Activated naive CD4-positive, alpha-beta T cell (primary cell): ENCODE results near the gene PADI4.
A peak's percentile ranks its signal among the peaks of the same experiment; 100 is the strongest.
"Not testable (repeated sequence)": the region's sequence is repeated elsewhere in the genome, so short reads cannot be mapped to it uniquely, and the experiment has no call there.

Experiments
- DNase-seq, 4 experiments: peaks; one replicate each; lab custom pipeline; 2025; lab: John Stamatoyannopoulos, UW

The PADI4 gene

DNA sequence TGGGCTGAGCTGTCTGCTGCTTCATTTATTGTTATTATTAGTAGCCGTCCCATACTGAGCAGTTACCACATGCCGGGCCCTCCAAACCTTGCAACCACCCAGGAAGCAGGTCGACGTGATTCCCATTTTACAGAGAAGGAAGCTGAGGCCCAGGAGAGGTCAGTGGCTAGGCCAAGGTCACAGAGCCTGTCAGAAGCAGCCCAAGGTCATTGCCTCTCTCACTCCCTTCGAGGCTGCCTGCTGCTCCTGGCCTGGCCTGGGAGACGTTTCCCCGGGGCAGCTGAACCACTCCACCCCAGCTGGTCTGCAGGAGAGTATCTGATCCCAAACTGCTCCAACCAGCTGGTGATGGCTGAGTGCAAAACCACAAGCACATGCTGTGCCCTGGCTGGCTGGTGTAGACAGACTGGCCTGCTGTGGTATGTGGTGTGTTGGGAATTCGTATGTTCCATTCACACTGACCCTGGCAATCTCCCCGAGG, 6.5 kb downstream of the PADI4 start:
- no peak for DNase-seq

DNA sequence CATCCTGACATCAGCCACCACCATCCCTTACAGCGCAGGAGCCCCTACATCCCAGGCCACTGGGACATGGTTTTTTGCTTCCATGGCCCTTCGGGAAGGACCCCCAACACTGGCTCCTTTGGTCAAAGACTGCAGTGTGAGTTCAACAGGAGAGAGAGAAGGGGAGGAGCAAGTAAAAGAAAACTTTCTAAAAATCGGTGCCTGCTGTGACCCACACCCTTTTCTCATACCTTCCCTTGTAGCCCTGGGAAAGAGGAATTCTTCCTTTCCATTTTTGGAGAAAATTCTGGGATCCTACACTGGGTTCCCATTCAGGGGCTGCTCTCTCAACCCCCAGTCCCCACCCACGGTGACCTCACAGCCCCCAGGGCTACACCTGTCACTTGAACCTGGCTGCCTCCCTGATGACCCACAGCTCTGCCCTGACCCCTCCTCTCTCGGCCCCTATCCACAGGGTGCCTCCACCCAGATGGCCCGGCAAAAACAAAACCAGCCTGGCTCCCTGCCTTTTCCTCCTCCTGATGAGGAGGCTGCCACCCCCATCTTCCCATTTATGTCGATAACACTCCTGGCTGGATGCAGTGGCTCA, 7.6 kb downstream of the PADI4 start:
- DNase-seq: no peak

DNA sequence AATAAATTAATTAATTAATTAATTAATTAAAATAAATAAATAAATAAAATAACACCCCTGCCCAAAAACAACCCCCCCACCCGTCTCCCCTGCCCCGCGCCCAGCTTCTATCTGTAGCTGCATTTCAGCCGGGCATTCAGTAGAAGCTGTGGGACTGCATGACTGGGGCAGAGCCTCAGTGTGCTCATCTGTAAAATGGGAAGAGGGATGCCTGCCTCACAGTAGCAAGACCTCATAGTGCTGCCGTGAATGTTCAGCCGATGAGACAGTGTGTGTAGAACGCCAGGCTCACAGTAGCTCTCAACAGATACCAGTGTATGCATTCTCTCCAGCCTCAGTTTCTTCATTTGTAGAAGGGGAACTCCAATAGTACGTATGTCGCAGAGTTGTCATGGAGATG, 8.7 kb downstream of the PADI4 start:
- DNase-seq: no peak

DNA sequence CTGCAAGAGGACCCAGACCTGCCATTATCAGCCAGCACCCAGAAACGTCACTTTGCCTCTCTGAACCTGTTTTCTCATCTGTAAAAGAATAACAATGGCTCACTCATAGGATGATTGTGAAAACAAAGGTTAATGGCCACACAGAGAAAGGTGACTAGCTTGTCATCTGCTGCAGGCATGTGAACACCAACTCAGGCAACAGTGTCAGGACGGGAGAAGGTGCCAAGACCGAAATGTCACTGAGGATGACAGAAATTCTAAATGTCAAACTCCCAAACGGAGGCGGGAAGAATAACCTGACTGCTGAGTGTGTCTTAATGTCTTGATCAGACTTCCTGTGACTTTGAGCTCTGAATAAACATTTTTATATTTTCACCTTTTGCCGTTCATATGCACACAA, 10.3 kb downstream of the PADI4 start:
- DNase-seq: no peak

DNA sequence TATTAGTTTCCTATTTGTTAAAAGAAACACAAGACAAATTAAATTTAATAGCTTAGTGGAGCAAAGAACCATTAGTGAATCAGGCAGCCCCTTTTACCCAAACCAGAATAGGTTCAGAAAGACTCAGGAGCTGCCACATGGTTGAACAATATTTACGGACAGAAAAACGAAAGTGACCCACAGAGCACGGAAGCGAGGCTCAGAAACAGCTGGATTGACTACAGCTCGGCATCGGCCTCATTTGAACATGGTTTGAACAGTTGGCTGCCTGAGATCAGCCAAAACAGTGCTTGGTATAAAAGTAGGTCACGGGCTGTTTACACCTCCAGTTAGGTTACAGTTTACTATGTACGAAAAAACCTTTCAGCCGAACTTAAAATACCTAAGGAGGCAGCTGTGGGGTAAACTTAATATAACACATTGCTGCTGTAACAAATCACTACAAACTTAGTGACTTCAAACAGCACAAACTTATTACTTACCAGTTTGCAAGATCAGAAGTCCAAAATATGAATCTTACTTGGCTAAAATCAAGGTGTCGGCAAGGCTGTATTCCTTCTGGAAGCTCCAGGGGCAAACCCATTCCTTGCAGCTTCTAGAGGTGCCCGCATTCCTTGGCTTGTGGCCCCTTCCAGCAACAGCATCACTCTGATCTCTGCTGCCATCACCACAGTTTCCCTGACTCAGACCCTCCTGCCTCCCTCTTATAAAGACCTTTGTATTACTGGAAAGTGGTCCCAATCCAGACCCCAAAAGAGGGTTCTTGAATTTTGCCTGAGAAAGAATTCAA, 11.8 kb downstream of the PADI4 start:
- DNase-seq: no peak

DNA sequence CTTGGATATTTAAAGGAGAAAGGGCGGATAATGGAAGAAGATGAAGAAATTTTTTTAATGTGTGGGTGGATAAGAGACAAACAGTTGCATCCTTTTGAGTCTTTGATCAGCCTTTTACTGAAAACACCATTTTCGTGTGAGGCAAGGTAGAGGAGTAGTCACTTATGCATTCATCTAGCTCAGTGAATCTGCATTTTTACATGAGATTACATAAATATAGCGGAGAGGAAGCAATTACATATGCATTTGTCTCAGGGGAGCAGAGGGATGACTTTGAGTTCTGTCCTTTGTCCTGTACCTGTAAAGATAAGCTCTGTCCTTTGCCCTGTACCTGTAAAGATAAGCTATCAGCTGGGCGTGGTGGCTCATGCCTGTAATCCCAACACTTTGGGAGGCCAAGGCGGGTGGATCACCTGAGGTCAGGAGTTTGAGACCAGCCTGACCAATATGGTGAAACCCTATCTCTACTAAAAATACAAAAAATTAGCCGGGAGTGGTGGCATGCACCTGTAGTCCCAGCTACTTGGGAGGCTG, 13.9 kb downstream of the PADI4 start:
- DNase-seq: not testable (repeated sequence)

DNA sequence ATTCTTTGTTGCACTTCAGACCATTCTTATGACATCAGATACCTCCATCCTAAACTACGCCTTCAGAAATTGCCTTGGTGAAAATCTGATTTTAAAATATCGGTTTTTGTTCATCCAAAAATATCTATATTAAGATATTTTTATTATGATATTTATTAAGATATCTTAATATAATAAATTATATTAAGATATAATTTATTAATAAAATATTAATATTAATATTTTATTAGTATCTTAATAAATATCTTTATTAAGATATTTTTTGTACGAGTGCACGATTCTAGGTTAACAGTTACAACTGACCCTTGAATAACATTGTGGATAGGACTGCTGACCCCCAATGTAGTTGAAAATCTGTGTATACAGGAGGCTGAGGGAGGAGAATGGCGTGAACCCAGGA, 20.9 kb downstream of the PADI4 start:
- DNase-seq: no peak

DNA sequence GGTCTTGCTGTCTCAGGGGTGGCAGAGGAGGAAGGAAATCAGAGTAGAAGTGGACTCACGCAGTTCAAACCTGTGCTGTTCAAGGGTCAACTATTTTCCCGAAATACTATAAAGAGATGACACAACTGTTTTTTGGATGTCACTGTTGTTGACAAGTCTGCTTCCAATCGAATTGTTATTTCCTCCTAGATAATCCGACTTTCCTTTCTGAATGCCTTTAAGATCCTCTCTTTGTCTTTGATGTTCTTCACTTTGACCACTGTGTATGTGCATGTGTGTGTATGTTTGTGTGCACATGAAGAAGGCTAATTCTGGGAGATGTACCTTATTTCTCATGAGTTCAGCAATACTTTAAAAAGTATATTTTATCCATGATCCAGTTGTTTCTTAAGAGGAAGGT, 21.6 kb downstream of the PADI4 start:
- DNase-seq: no peak

DNA sequence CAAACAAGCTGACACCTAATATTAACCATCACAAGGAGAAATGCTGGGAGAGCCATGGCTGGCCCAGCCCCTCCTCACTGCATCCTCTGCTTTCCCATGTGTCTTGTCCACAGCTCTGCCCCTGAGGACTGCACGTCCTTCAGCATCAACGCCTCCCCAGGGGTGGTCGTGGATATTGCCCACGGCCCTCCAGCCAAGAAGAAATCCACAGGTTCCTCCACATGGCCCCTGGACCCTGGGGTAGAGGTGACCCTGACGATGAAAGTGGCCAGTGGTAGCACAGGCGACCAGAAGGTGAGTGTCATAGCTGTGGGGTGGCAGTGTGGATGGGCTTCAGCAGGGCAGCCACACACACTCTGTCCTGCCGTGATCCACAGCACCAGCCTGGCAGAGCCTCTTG, 22.9 kb downstream of the PADI4 start:
- no peak for DNase-seq

DNA sequence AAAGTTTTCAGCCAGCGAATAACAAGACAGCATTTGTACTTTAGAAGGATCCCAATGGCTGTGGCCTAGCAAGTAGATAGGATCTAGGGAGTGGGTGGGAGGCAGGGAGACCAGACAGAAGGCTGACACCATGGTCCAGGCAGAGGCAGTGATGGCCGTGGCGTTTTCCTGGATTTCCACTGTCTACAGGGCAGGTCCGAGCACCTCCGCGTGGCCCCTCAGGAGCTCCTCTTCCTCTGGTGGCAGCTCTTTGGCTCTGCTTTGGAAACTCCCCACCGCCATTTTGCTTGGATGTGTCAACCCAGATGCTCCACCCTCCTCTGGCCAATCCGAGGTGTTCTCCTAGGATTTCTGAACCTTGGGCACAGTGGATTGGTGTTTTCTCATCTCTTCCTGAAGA, 25.1 kb downstream of the PADI4 start:
- DNase-seq: no peak

DNA sequence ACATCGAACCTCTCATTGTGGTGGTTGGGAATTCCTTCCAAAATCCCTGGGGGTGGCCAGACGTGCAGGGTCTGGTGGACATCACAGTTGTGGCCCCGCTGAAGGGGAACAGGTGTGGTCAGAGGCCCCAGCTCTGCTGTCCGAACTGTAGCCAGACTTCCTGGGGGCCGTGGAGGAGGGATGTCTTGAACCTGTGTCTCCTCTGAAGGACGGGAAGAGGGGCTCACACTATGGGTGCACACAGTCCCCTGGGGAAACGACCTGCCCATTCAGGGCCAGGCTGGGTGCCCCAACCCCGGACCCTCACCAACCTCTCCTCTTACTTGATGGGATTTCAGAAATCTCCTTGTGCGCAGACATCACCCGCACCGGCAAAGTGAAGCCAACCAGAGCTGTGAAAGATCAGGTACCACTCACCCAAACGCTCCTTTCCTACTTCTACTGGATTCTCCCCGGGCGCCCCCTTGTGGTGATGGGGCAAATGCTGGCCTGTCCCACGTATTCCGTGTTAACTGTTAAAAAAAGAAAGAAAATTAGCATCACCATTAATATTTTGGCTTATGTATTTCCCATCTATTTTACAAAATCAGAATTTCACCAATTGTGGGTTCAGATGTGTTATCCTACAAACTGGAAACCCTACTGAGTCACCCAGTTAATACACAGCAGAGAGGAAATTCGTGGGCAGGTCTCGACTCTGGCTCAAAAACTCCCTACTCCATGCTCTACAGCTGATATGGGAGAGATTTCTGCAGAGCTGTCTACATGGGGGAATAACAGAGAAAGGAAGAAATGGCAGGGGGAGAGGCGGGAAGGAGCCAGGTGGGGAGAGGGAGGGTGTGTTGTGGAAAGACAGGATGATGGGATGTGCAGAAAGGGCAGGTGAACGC, 28.1 kb downstream of the PADI4 start:
- DNase-seq: peak; percentile 23 to 58 (median 44)

DNA sequence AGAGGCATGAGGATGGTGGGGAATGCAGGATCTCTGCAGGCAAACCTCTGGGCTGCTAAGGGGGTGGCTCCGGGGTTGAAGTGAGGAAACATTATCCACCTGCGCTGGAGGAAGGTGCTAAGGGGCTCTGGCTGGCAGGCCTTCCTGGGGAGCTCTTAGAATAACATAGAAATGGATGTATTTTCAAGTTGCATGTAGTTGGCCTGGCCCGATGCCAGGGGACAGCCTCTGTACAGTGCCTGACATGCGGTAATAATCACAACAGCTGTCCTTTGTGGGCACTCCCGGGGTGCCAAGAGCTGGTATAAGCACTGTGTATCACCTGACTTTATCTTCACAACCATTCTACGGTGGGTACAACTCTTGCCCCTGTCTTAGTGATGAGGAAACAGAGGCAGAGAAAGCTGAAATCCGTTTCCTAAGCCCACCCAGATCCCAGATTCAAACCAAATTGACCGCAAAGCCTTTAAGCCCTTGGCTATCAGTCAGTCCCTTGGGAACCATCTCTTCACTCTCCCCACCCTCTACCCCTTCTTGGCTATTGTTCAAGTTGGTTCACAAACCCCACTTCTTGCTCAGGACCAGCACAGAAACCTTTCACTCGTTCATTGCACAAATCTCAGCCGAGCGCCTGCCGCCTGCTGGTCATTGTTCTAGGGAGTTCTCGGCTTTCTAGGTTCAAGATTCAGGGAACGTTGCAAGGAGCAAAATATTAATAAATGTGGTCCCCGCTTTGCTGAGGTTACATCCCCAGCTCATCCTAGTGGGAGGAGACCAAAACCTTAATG, 30.9 kb downstream of the PADI4 start:
- DNase-seq: no peak

DNA sequence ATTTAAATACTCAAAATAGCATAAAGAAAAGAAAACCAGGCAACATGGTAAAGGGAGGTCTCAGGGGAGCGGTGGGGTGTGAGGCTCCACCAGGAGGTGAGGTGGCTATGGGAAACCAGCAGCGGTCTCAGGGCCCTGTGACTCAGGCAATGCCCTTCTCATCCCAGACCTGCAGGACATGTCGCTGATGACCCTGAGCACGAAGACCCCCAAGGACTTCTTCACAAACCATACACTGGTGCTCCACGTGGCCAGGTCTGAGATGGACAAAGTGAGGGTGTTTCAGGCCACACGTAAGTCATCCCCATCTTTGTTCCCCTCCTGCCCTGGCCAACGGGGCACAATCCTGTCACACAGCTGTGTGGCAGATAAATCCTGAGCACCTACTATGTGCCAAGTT, 31.5 kb downstream of the PADI4 start:
- DNase-seq: no peak

DNA sequence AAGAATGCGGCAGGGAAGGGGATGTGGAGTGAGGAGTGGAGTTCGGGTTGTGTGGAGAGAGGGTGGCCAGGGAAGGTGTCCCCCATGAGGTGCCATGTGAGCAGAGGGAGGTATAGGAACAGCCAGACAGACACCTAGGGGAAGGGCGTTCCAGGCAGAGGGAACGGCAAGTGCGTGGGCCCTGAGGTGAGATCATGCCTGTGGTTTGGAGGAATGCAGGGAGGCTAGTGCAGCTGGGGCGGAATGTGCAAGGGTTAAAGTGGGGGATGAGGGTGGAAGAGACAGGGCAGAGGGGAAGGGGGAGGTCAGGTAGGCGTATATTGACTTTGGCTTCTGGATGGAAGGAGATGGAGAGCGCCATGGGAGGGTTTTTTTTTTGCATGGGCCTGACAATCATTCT, 32.4 kb downstream of the PADI4 start:
- DNase-seq: no peak

DNA sequence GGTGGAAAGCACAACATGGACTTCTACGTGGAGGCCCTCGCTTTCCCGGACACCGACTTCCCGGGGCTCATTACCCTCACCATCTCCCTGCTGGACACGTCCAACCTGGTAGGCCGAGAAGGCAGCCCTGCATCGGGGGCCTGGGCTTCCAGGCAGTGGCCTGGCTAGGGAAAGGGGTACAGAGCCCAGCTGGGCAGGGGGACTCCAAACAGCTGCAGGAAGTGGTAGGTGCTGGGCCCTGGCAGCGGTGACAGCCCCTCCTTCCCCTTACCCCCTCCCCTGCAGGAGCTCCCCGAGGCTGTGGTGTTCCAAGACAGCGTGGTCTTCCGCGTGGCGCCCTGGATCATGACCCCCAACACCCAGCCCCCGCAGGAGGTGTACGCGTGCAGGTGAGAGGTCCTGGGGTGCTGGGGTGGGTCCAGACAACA, 34.0 kb downstream of the PADI4 start:
- no peak for DNase-seq

DNA sequence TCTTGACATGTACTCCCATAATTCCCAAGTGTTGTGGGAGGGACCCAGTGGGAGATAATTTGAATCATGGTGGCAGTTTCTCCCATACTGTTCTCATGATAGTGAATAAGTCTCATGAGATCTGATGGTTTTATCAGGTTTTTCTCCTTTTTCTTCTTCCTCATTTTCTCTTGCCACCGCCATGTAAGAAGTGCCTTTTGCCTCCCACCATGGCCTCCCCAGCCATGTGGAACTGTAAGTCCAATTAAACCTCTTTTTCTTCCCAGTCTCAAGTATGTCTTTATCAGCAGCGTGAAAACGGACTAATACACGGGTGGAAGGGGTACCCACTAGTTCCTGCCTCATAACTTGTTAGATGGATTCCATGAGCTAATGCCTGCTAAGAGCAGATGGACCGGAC, 37.5 kb downstream of the PADI4 start:
- DNase-seq: not testable (repeated sequence)

DNA sequence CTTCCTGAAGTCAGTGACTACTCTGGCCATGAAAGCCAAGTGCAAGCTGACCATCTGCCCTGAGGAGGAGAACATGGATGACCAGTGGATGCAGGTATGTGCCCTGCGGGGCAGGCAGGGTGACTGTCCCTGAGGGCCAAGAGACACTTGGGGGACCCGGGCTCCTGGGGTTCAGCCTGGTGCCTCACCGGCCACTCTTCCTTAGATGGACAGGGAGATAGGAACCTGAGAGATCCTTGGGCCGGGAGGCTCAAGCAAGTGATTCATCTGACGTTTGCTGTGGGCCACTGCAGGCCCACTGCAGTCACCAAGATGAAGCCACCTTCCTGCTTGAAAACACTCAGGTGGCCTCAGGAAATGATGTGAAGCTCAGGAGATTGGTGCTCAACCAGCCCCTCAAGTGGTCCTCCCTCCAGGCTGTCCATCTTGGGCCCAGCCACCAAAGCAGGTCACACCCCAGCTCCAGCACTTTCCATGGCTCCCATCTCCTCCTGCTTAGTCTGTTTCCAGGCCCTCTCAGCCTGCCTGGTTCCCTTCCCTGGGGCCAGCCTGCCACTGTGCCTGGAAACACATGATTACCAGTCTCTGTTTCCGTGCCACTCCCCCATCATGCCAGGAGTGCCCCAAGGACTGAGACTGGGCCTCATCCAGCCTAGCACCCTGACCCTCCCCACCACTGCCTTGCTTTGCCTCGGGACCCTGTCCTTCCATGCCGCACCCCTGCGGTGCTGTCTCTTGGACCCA, 38.2 kb downstream of the PADI4 start:
- DNase-seq: no peak

DNA sequence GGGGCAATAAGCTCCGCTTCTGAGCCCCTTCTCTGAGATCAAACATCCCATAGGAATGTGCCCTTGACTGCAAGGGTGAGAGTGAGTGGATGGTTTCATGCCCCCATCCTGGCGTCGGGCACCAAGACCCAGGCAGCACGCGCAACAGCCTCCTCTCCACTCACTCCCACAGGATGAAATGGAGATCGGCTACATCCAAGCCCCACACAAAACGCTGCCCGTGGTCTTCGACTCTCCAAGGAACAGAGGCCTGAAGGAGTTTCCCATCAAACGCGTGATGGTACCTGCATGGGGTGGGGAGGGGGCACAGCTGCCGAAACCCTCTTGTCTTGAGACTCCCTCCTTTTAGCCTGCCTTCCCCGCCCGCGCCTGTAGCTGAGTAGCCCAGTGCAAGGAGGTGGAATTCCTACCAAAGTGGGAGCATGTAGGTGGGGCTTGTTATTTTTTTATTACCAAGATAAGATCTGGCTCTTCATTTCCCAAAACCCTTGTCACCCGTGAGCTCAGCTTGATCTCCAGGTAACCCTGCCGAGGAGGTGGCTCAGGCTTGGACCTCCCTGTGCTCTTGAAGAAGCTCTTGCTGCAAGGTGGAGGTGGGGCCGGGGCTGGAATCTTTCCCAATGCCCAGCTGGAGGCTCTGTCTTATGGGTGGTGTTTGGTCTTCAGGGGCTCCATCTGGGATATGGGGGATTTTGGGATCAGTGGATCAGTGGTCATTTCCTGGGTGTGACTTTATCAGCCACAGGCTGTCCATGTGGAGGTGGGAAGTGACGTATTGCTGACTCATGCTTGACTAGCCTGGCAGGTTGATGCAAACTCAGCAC, 40.0 kb downstream of the PADI4 start:
- DNase-seq: no peak

DNA sequence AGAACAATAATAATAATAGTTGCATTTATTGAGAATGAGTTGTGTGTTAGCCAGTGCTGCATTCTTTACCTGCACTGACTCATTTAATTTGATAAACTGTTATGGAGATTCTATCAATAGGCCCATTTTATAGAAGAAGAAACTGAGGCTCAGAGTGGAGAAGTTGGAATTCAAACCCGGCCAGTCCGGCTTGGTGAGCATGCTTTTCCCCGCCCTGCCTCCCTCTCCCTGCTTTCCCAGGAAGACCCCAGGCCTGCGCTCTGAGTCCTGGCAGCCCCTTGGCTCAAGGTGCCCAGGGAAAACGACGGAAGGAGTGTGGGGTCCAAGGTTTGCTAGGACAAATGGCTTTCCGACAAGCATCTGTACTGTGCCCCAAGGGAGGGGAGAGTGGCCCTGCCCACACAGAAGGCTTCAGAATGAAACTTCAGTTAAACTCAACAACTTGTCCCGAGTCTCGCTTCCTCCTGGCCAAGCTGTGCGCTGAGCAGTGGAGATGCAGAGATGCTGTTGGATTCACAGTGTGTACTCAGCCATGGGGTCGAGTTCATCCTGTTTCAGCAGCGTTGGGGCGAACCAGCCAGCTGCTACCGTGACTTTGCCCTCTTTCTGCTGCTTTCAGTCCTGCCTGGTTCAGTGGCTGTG, 40.7 kb downstream of the PADI4 start:
- no peak for DNase-seq

DNA sequence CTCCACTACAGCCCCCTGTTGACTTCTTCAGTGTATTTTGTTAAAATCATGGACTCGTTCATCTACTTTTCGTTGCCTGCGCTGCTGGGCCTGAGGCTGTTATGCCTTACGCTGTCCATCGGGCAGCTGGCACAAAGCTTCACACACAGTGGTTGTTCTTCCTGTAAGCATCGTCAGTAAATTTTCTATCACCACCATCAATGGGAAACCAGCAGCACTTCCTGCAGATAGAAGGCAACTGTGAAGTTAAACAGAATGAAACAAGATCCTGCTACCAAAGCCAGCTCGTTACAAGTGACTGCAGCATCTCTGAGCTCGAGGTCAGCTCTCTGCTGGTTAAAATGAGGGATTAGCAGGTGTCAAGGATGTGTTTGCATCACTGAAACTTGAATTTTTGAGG, 42.1 kb downstream of the PADI4 start:
- no peak for DNase-seq
